OCI-M1 (cell line): ENCODE data around the gene RNF20.
"Not testable (repeated sequence)": the region's sequence is repeated elsewhere in the genome, so short reads cannot be mapped to it uniquely, and the experiment has no call there.

Experiments used
- DNase-seq: peaks from one replicate; lab custom pipeline; 2025; lab: John Stamatoyannopoulos, UW

The RNF20 gene, protein sequence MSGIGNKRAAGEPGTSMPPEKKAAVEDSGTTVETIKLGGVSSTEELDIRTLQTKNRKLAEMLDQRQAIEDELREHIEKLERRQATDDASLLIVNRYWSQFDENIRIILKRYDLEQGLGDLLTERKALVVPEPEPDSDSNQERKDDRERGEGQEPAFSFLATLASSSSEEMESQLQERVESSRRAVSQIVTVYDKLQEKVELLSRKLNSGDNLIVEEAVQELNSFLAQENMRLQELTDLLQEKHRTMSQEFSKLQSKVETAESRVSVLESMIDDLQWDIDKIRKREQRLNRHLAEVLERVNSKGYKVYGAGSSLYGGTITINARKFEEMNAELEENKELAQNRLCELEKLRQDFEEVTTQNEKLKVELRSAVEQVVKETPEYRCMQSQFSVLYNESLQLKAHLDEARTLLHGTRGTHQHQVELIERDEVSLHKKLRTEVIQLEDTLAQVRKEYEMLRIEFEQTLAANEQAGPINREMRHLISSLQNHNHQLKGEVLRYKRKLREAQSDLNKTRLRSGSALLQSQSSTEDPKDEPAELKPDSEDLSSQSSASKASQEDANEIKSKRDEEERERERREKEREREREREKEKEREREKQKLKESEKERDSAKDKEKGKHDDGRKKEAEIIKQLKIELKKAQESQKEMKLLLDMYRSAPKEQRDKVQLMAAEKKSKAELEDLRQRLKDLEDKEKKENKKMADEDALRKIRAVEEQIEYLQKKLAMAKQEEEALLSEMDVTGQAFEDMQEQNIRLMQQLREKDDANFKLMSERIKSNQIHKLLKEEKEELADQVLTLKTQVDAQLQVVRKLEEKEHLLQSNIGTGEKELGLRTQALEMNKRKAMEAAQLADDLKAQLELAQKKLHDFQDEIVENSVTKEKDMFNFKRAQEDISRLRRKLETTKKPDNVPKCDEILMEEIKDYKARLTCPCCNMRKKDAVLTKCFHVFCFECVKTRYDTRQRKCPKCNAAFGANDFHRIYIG

DNA sequence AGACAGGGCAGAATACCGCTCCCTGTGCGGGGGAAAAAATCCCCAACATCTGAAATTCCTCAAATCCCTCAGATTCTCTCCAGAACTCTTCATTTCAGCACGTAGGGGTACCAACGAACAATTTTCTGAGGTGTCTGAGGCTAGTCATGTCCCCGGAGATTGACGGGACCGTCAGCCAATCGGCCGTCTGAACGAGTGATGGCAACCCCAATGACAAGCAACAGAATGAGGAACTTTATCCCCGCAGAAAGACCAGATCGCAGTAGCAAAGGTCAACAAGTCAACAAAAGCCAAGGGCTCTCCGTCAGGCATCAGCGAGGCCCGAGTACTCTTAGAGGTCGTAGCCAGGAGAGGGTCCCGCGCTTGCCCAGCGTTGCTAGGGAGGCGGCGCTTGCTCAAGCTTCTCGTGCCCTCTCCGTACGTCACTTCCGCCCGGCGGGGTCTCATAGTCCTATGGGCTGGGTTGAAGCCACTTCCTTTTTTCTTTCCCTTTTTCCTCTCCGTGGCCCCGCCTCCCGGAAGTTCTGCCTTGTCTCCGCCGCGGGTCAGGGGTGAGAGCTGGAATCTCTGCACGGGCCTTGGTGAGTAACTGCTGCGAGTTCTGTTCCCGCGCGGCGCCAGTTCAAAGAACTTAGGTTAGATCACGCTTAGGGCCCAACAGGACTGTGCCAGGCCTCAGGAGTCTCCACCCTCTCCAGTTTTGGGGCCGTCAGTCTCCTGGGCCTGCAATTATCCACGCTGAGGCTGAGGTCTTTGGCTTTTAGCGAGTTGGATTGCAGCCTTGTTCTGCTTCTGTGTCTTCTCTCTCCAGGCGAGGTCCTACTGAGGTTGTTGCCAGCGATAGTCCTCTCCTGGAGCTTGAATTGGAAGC lies at the start of gene RNF20:
TSS of gene RNF20 (plus strand) at position 520 of the 871 bp plus-strand sequence. CDS start 1,571 bp downstream, outside the sequence.
- DNase-seq: peak; percentile 99

GRCh38 chr9:101484046-101484445 lies 49.6 kb upstream of the RNF20 start:
- no peak for DNase-seq

DNA sequence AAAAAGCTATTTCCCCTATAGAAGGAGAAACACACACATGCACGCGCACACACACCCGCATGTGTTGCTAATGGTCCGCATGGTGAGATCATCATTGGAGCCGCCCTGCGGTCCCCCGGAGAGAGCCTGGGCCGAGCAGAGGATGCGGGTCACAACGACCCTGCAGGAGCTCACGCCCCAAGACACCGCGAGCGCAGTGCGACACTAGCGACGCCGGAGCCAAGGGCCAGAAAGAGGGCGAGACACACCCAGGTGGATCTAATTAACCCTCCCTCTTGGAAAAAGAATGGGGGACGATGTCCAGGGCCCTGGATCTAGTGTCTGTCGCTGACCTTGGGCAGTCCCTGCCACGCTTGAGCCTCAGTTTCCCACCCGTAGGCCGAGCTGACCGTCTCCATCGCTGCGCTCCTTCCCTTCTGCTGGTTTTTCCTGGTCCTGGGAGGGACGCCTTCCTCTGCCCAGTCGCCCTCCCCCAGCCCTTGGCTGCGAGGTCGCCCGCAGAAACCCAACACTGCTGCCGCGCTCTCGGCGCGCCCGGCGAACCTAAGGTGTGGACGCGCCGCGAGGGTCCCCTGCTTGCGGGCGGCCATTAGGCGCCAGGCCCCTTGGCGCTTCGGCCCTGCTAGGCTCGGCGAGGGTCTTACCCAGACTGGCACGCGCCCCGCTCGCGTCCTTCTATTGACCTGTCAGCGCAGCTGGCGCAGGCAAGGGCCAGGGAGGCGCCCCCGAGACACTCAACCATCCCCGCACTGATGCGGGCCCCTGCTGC lies 47.5 kb upstream of the RNF20 start:
- DNase-seq: peak; percentile 77

- DNase-seq: peak; percentile 89
Observed at GRCh38 chr9:101486693-101487442, 46.8 kb upstream of the RNF20 start.

DNA sequence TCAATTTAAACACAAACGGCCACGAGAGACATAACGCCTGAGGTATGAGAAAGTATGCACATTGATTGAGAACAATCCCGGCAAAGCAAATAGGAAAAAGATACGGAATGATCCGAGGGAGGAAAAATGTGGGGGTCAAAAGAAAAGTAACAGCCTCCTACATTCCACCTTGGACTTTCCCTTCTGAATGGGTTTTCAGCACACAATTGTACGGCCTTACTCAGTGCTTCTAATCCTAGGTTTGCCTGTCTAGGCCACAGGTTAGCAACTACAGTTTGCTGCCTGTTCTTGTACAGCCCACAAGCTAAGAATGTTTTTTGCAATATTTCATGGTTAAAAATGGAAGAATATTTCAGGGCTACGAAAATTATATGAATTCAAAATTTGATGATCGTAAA lies 46.2 kb upstream of the RNF20 start:
- DNase-seq: no peak

DNA sequence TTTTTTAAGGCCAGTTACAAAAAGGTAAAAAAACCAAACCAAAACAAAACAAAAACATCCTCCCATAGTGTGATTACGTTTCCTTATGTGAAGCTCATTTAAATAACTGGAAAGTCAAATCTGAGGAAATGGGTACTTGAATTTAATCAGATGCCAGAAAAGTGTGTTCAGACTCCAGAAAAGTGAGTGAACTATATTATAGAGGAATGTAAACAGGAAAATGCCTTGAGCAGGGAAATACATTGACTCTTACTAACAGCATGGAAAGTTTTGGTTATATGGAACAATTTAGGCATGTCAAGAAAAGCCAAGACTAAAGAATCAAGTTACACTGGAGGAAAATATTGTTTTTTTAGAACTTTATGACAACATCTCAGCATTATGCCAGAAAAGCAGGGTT lies 37.8 kb upstream of the RNF20 start:
- peak; percentile 16 for DNase-seq

- DNase-seq: no peak
Observed at GRCh38 chr9:101498323-101498722, 35.3 kb upstream of the RNF20 start.

DNA sequence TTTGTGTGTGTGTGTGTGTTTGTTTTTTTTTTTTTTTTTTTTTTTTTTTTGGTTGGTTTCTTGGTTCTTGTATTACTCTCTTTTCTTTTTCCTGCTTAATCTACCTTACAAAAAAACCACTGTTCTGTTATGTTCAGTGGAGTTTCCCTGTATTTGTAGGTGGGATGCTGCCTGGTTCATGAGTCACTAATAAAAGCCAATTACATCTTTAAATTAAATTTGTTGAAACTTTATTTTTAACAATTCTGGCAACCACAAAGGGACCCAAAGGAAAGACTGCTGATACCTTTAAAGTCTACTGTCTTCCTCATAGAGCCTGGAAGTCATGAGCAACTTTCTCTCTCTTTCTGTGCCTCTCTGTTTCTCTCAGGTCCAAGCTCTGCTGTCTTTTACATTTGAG lies 29.5 kb upstream of the RNF20 start:
- no peak for DNase-seq

GRCh38 chr9:101508211-101508610 lies 25.4 kb upstream of the RNF20 start:
- no peak for DNase-seq

GRCh38 chr9:101509572-101509971 lies 24.1 kb upstream of the RNF20 start:
- DNase-seq: no peak

GRCh38 chr9:101510459-101510858 lies 23.2 kb upstream of the RNF20 start:
- no peak for DNase-seq

- no peak for DNase-seq
Observed at GRCh38 chr9:101511009-101511408, 22.6 kb upstream of the RNF20 start.

- DNase-seq: peak; percentile 79
Observed at GRCh38 chr9:101512116-101512515, 21.5 kb upstream of the RNF20 start.

- DNase-seq: no peak
Observed at GRCh38 chr9:101513351-101513750, 20.3 kb upstream of the RNF20 start.

DNA sequence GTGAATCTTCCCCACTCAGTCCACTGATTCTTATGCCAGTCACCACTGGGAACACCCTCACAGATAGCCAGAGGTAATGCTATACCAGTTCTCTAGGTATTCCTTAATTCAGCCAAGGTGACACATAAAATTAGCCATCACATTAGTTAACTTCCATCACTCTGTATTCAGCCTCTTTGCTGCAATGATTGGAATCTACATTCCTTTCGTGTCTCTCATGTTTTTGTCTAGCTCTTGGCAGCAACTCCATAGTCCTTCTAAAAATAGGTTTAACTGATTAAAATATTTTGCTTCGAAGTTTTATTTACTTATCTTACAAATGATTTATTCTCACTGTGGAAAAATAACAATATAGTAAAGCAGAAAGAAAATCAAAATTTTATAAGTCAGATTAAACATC lies 19.6 kb upstream of the RNF20 start:
- DNase-seq: no peak

DNA sequence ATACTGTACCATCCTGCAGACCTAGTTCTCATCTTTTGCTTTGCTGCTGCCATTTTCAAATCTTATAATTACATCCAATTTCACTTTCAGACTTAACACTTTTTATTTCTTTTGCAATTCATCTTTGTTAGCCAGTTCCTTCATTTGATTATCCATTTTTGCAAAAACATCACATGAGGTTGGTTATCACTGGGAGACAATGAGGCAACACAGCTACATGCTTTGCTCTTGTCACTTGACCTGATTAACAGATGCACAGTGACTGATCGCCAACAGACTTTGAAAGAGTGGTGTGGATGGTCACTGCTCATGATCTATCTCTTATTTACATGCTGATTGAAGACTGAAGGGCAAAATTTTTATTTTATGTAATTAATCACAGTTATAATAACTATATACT lies 17.0 kb upstream of the RNF20 start:
- peak; percentile 78 for DNase-seq

DNA sequence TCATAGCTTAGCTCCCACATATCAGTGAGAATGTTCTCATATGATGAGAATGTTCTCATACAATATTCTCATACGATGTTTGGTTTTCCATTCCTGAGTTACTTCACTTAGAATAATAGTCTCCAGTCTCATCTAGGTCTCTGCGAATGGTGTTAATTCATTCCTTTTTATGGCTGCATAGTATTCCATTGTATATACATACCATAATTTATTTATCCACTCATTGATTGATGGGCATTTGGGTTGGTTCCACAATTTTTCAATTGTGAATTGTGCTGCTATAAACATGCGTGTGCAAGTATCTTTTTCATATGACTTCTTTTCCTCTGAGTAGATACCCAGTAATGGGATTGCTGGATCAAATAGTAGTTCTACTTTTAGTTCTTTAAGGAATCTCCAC lies 15.2 kb upstream of the RNF20 start:
- DNase-seq: not testable (repeated sequence)

DNA sequence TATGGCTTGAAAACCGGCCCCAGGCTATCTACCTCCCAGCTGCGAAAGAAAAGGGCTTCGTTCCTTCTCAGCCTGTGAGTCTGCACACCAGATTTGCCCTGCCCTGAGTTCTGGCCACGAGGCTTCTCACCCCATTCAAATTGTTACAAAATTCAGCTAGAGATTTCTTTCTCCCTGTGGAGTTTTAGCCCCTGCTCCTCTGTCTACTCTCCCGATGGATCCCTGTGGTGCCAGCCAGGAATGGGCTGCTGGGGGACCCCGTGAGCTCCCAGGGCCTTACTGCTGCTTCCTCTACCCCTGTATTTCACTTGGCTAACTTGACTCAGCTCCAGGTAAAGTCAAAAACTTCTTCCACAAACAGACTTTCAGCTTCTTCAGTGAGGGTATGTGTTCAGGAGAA lies 9.3 kb upstream of the RNF20 start:
- DNase-seq: no peak

DNA sequence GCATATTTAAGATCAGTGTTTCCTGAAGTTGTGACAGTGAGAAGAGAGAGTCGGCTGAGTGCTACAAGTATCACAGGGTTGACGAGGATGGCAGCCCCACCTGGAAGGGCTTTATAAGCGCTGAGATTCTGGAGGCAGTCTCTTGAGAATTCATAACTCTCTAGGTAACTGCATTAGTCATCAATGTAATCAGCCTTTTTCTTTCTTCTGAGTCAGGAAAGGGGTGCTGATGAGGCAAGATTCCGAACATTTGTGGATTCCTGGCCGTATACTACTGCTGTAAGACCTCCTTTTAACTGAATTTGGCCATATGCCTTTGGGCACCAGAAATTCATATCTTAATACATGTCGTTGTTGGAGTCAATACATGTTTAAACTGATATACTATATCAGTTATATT lies 6.6 kb upstream of the RNF20 start:
- DNase-seq: no peak

- no peak for DNase-seq
Observed at GRCh38 chr9:101528015-101528414, 5.6 kb upstream of the RNF20 start.
